GM23338 (cell line): ENCODE measurements around the gene MPZL1. TPM values are rescaled to one million over a fixed set of nuclear protein-coding genes. Genes with fewer than 3 reads are reported as not detected.

Experiments
- ATAC-seq: fragments of 200-7000 bp; cut with Tn5 transposase; 3 replicates; pipeline ENCODE4 v1.9.1; 2020
- DNase-seq: peaks from one replicate; pipeline ENCODE4 v3.0.0-alpha.2; 2015; ENCODE audit warnings: low spot score
- H2AFZ ChIP-seq: fragments of 200-600 bp; sonication (generic); 2 replicates; pipeline ENCODE4 v1.8.0; 2016; ENCODE audit warnings: antibody characterized with exemption, mild to moderate bottlenecking, moderate library complexity
- H3F3A ChIP-seq: fragments of 200-600 bp; sonication (generic); replicated peaks from 2 replicates; pipeline ENCODE4 v1.8.0; 2017; ENCODE audit warnings: antibody characterized with exemption, mixed run types, low read depth
- H3K27ac ChIP-seq: fragments of 200-600 bp; sonication (generic); 2 replicates; pipeline ENCODE4 v1.6.1; 2016; ENCODE audit warnings: low read depth
- H3K27me3 ChIP-seq: fragments of 200-600 bp; sonication (generic); 2 replicates; pipeline ENCODE4 v1.8.0; 2016; ENCODE audit warnings: mild to moderate bottlenecking, mixed run types, moderate library complexity; ENCODE audit not compliant: insufficient read depth
- H3K36me3 ChIP-seq: fragments of 200-600 bp; sonication (generic); 2 replicates; pipeline ENCODE4 v1.8.0; 2016; ENCODE audit warnings: mild to moderate bottlenecking; ENCODE audit not compliant: insufficient read depth
- H3K4me1 ChIP-seq: fragments of 200-600 bp; sonication (generic); 2 replicates; pipeline ENCODE4 v1.8.0; 2016; ENCODE audit warnings: mild to moderate bottlenecking, moderate library complexity; ENCODE audit not compliant: insufficient read depth
- H3K4me2 ChIP-seq: fragments of 200-600 bp; sonication (generic); 2 replicates; pipeline ENCODE4 v1.7.1; 2017; ENCODE audit warnings: mixed run types
- H3K4me3 ChIP-seq: fragments of 200-600 bp; sonication (generic); 2 replicates; pipeline ENCODE4 v1.6.1; 2016; ENCODE audit warnings: mixed run types
- H3K79me2 ChIP-seq: fragments of 200-600 bp; sonication (generic); replicated peaks from 2 replicates; pipeline ENCODE4 v1.8.0; 2017; ENCODE audit warnings: mild to moderate bottlenecking; ENCODE audit not compliant: insufficient read depth
- H3K9me2 ChIP-seq: fragments of 200-600 bp; sonication (generic); 2 replicates; pipeline ENCODE4 v1.8.0; 2017; ENCODE audit not compliant: insufficient read depth
- H4K20me1 ChIP-seq: fragments of 200-600 bp; sonication (generic); replicated peaks from 2 replicates; pipeline ENCODE4 v1.8.0; 2017; ENCODE audit warnings: mild to moderate bottlenecking; ENCODE audit not compliant: insufficient read depth
- H3K27ac Mint-ChIP-seq: 2 replicates; pipeline ENCODE4 v1.8.0; 2020; ENCODE audit warnings: inconsistent platforms, mild to moderate bottlenecking, moderate library complexity, mixed read lengths
- H3K27me3 Mint-ChIP-seq: 3 replicates; pipeline ENCODE4 v1.8.0; 2022; ENCODE audit warnings: low read depth, mild to moderate bottlenecking, moderate library complexity, mixed read lengths, inconsistent platforms; ENCODE audit not compliant: insufficient read depth, poor library complexity
- H3K36me3 Mint-ChIP-seq: 3 replicates; pipeline ENCODE4 v1.8.0; 2021; ENCODE audit warnings: low read depth, mild to moderate bottlenecking, inconsistent platforms, moderate library complexity, mixed read lengths
- H3K4me1 Mint-ChIP-seq: 3 replicates; pipeline ENCODE4 v1.8.0; 2020; ENCODE audit warnings: mild to moderate bottlenecking, inconsistent platforms, mixed read lengths
- H3K4me3 Mint-ChIP-seq: 3 replicates; pipeline ENCODE4 v1.8.0; 2021; ENCODE audit warnings: moderate library complexity, mild to moderate bottlenecking, inconsistent platforms, mixed read lengths
- H3K9me3 Mint-ChIP-seq: 3 replicates; pipeline ENCODE4 v1.8.0; 2020; ENCODE audit warnings: moderate library complexity, mild to moderate bottlenecking, inconsistent platforms, mixed read lengths
- EZH2 ChIP-seq: fragments of 200-600 bp; sonication (generic); IDR thresholded peaks from one replicate; pipeline ENCODE4 v1.8.0; 2017; ENCODE audit warnings: antibody characterized with exemption, mild to moderate bottlenecking, low read depth; ENCODE audit not compliant: unreplicated experiment
- REST ChIP-seq: IDR thresholded peaks from one replicate; pipeline ENCODE4 v1.6.1; 2018; ENCODE audit warnings: antibody characterized with exemption; ENCODE audit not compliant: unreplicated experiment
- STAT1 ChIP-seq: IDR thresholded peaks from one replicate; pipeline ENCODE4 v1.6.1; 2016; ENCODE audit warnings: antibody characterized with exemption; ENCODE audit not compliant: unreplicated experiment
- ZNF331 ChIP-seq: fragments of 250-450 bp; sonication (Bioruptor Pico); IDR thresholded peaks from 2 replicates; pipeline ENCODE4 v1.5.0; 2020; ENCODE audit warnings: low read depth, mild to moderate bottlenecking, moderate library complexity
- ZNF462 ChIP-seq: fragments of 250-450 bp; sonication (Bioruptor Pico); IDR thresholded peaks from 2 replicates; pipeline ENCODE4 v1.5.0; 2020; ENCODE audit warnings: mild to moderate bottlenecking, moderate library complexity
- polyA plus RNA-seq: library from polyadenylated mRNA; unstranded; fragments of >200 nt; fragmentation: Nextera tagmentation; extraction: Ambion mirVana; gene quantifications from 2 replicates; pipeline ENCODE4 v1.2.1, GENCODE V29; 2016
- total RNA-seq: library from RNA; depleted of rRNA; stranded (reverse); fragments of >200 nt; shearing (Covaris generic); gene quantifications from 2 replicates; pipeline ENCODE4 v1.2.3, GENCODE V29; 2014

MPZL1 gene
- total and polyA plus RNA-seq, 2 experiments from 2014 or later, result 35.1 to 85.1 TPM

GRCh38 chr1:167689567-167689920 is 32.2 kb upstream of the MPZL1 start (continued):
- no peak for TF ChIP-seq ZNF462 (CRISPR knock-in tag)

- Histone ChIP-seq H3K79me2 (no peaks in the 10 kb centered on the region), H3K36me3 (no peaks in the 10 kb centered on the region), H3K4me1 (peaks cover 19% of the 10 kb centered on the region), H3K9me2 (no peaks in the 10 kb centered on the region), H3K4me2 (no peak overlapping the region), H3K27me3 (no peaks in the 10 kb centered on the region), H3F3A (no peaks in the 10 kb centered on the region), H2AFZ (no peak overlapping the region), H3K4me3 (no peak overlapping the region), H4K20me1 (no peaks in the 10 kb centered on the region), H3K27ac (no peak overlapping the region)
- Mint-ChIP-seq H3K27me3 (peaks cover 2% of the 10 kb centered on the region), H3K36me3 (no peaks in the 10 kb centered on the region), H3K4me3 (no peak overlapping the region), H3K9me3 (no peaks in the 10 kb centered on the region), H3K4me1 (peaks cover 26% of the 10 kb centered on the region), H3K27ac (no peak overlapping the region)
- DNase-seq (no peak), ATAC-seq (no peak)
- no peak for TF ChIP-seq ZNF331 (CRISPR knock-in tag)
- no peak for TF ChIP-seq STAT1
- no peak for TF ChIP-seq EZH2
- no peak for TF ChIP-seq REST
Measured at GRCh38 chr1:167690053-167690452, 31.7 kb upstream of the MPZL1 start.
